Vagina (tissue), 2 donors: Measurements from ENCODE around the gene MB.

Source experiments
- CTCF ChIP-seq, 3 experiments: fragments of 450-650 bp in 2 of 3; fragments of 200-600 bp in 1 of 3; sonication (generic) in 1 of 3; IDR thresholded peaks; one replicate each; pipeline ENCODE4 v1.5.1; 2017 to 2019; ENCODE audit warnings: antibody characterized with exemption in 3 of 3, mild to moderate bottlenecking in 2 of 3, moderate library complexity in 2 of 3
- POLR2A ChIP-seq, 2 donors: fragments of 450-650 bp; IDR thresholded peaks; one replicate each; pipeline ENCODE4 v1.6.1; 2017; ENCODE audit warnings: antibody characterized with exemption in 2 of 2, mild to moderate bottlenecking in 2 of 2, moderate library complexity in 2 of 2

- TF ChIP-seq POLR2A (IDR thresholded peaks at IDR 0.05), result no peak
- TF ChIP-seq CTCF (IDR thresholded peaks at IDR 0.05), result no peak
Observed at GRCh38 chr22:35662914-35663313, 45.8 kb upstream of the MB start.
